HG03066 (cell line): ENCODE data around the gene TTC1.
"Not testable (repeated sequence)": the region's sequence is repeated elsewhere in the genome, so short reads cannot be mapped to it uniquely, and the experiment has no call there.

Source experiments
- ATAC-seq: cut with Tn5 transposase; IDR thresholded peaks from one replicate; pipeline ENCODE4 v1.9.1; 2021; ENCODE audit warnings: low read depth; ENCODE audit not compliant: unreplicated experiment

TTC1 gene

GRCh38 chr5:160036884-160037283 lies 27.9 kb downstream of the TTC1 start:
- no peak for ATAC-seq

DNA sequence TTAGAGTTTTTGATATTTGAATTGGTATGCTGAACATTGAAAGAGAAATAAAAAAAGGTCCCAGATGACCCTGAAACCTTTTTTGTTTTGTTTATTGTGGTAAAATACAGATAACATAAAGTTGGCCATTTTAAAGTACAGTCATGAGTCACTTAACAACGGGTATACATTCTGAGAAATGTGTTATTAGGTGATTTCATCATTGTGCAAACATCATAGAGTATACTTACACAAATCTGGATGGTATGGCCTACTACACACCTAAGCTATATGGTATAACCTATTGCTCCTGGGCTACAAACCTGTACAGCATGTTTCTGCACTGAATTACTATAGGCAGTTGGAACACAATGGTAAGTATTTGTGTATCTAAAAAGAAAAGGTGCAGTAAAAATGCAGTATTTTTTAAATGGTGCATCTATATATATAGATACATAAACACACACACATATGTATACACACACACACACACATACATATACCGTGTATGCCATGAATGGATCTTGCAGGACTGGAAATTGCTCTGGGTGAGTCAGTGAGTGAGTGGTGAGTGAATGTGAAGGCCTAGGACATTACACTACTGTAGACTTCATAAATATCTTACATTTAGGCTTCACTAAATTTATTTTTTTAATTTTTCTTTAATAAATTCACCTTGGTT lies 31.0 kb downstream of the TTC1 start:
- no peak for ATAC-seq

GRCh38 chr5:160040471-160040835 lies 31.5 kb downstream of the TTC1 start:
- ATAC-seq = no peak

- ATAC-seq = no peak
Observed at GRCh38 chr5:160042671-160043070, 33.7 kb downstream of the TTC1 start.

DNA sequence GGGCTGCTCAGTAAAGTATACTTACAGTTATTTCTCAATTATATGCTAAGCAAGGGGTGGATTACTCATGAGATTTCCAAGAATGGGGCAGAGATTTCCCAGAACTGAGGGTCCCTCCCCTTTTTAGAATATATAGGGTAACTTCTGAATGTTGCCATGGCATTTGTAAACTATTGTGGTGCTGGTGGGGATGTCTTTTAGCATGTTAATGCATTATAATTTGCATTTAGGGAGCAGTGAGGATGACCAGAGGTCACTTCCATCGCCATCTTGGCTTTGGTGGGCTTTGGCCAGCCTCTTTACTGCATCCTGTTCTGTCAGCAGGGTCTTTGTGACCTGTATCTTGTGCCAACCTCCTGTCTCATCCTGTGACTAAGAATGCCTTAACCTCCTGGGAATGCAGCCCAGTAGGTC lies 35.5 kb downstream of the TTC1 start:
- ATAC-seq = no peak

DNA sequence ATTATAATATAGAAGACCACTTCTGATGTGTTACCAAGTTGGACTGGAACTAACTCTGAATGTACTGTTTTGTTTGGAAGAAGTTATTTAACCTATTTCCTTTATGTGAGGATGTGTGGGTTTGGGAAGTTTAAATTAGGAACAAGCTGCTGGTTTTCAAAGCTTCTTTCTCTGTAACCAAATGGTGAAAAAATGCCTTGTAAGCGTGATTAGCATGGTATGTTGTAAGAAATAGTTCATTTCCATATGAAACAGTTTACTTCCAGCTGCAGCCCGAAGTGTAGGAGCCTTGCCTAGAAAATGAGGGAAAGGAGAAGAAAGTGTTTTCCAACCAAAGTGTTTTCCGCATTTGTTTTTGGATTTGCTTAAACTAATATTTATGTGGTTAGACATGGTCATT lies 36.0 kb downstream of the TTC1 start:
- no peak for ATAC-seq

GRCh38 chr5:160047423-160047822 lies 38.5 kb downstream of the TTC1 start:
- ATAC-seq = no peak

GRCh38 chr5:160048131-160048530 lies 39.2 kb downstream of the TTC1 start:
- ATAC-seq = no peak

GRCh38 chr5:160049099-160049498 lies 40.2 kb downstream of the TTC1 start:
- ATAC-seq = no peak

DNA sequence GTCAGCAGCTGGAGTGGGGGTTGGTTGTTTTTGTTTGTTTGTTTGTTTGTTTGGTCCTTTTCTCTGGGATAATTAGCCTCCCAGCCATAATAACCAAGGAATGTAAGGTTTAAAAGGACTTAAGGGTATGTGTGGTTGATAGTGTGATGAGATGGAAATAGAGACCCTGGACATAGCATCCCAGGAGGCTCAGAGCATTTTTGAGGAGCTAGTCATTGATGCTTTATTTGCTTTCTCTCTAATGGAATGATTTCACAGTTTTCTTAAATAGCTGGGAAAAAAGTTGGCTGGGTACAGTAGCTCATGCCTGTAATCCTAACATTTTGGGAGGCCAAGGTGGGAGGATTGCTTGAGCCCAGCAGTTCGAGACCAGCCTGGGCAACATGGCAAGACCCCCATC lies 45.1 kb downstream of the TTC1 start:
- no peak for ATAC-seq

DNA sequence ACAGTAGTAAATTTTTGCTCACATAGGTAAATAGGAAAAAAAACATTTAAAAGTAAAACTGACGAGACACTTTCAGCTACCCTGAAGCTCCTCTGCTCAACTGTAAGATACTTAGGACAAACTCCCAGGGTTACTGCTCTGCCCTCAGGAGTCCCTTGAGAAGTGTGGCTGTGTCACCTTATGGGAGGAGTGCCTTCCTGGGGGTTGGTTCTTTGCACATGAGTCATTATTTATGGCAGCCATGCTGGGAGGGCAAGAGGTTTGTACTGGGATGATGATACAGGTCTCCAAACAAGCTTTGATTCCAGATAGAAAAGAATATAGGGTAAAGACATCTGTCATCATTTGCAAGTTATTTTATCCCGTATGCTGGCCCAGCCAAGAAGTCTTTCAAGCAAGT lies 45.9 kb downstream of the TTC1 start:
- ATAC-seq = no peak

- no peak for ATAC-seq
Observed at GRCh38 chr5:160057256-160057655, 48.3 kb downstream of the TTC1 start.

- ATAC-seq = no peak
Observed at GRCh38 chr5:160060001-160060400, 51.1 kb downstream of the TTC1 start.

DNA sequence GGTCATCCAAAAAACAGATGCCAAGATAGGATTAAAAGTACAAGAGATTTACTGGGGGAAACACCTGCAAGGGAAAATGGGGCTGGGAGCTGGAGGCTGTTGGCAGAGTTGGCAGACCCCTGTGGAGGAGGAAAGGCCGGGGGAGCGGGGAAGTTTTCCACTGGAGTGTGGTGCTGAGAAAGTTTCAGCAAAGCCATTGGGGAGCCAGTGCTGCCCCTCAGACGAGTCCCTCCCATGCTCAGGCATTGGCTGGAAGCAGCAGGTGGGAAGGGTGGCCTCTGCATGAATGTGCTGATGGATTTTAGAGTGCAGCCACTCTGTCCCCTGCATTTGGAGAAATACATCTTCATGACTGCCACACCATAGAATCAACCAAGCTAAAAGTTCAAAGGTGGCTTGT lies 52.8 kb downstream of the TTC1 start:
- ATAC-seq = no peak

DNA sequence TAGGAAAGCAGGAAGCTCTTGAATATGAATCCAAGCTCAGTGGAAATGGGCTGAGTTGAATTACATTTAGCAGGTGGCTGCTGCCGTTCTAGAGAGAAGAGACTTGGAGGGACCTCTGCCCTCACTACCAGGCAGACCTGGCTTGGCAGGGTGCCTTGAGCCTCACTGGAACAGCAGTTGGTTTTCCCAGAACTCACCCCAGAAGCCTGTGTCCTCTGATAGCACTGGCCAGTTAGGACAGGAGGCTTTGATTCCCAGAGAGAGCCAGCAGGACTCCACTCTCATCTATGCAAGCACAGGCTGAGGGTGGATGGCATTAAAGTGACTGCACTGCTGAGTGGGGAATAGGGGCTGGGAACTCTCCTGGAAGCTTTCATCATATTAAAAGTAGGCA lies 55.5 kb downstream of the TTC1 start:
- ATAC-seq = no peak

DNA sequence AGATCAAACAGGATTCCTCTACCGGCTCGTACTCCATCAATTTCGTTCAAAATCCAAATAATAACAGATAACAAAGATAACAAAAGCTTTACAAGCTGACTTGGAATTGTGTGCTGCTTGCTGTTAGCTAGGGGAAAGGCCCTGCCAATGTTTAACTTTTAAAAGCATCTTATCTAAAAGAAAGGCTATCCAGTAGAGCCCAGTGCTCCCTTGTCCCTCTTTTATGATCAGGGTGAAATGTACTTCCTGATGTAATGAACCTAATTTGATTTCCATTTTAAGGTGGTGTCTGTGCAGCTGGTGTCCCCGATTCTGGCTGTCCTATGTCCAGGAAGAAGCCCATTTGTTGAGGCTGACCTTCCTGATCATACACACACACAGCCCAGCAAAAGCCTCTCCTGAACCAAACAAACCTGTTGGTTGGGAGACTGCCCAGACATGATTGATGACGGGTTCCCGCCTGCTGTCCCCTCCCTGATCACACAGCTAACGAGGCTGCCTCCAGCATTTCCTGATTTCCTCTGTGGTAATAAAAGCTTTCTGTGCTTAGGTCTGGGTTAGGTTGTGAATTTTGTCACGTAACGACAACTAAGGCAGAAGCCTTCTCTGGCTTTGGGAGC lies 56.2 kb downstream of the TTC1 start:
- no peak for ATAC-seq

- not testable (repeated sequence) for ATAC-seq
Observed at GRCh38 chr5:160069120-160069519, 60.2 kb downstream of the TTC1 start.

DNA sequence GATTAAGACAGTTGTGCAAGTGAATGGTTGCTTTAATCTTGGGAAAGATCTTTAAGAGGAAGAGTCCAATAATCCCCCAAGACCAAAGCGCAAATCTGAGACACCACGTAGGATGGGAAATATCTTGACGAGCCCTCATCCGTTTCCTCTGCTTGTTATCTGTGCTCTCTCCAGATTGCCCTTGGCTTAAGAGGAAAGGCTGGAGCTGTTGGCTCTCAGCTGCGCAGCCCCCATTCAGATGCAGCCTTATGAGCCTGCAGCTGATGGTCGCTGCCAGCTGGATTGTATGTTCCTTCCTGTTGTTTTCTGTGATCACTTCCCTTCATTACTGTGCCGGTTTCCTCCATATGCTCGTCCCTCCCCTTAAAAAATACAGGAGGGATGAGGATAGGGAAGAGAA lies 62.6 kb downstream of the TTC1 start:
- ATAC-seq = no peak

DNA sequence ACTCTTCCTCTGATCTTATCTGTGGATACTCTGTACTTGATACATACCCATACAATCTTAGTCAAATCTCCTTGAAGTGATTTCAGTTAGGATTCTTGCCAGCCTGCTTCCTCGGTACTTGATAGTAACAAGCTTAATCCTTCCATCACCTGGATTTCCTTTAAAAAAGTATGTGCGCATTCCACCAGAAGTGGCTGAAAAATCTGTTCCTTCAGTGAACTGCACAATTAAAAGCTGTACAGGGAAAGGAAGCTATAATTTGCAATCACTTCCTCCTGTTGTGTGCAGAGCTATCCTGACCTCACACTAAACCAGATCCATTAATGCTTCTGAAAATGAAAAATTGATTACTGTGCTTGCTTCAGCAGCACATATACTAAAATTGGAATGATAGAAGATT lies 63.0 kb downstream of the TTC1 start:
- no peak for ATAC-seq

GRCh38 chr5:160075073-160075472 lies 66.1 kb downstream of the TTC1 start:
- ATAC-seq = no peak

DNA sequence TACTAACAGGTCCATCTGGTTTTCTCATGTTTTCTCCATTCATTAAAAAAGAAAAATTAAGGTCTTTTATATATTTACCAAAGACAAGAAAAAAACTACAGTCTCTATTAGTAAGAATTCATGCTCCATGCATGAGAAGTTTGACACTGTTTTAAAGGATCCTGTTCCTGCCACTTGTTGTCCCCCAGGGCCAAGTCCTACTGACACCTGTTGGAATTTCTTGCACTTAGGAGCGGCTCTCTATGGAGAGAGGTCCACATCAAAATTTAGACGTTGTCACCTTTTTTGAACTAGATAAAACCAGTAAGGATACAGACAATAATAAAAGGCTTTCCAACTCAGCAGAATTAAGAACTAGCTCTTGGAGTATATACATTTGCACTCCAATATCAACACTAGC lies 68.1 kb downstream of the TTC1 start:
- ATAC-seq = no peak

- ATAC-seq = no peak
Observed at GRCh38 chr5:160079753-160080152, 70.8 kb downstream of the TTC1 start.

GRCh38 chr5:160081495-160081894 lies 72.6 kb downstream of the TTC1 start:
- no peak for ATAC-seq
